Transverse colon (tissue), 4 donors: Measurements from ENCODE around the gene MOV10L1. TPM values are rescaled to one million over a fixed set of nuclear protein-coding genes. Genes with fewer than 3 reads are reported as not detected.

Source experiments
- DNase-seq: peaks from one replicate; pipeline ENCODE4 v3.0.0-alpha.2; 2019
- H3K27ac ChIP-seq, 4 donors: fragments of 200-600 bp; sonication (generic); 2 replicates each; pipeline ENCODE4 v1.5.1; 2016 to 2018; ENCODE audit warnings: inconsistent platforms in 4 of 4
- H3K27me3 ChIP-seq: fragments of 200-600 bp; sonication (generic); 2 replicates; pipeline ENCODE4 v1.5.1; 2017; ENCODE audit warnings: inconsistent platforms
- H3K36me3 ChIP-seq, 4 donors: fragments of 200-600 bp; sonication (generic); 2 replicates each; pipeline ENCODE4 v1.5.1; 2017 to 2019; ENCODE audit warnings: inconsistent platforms in 4 of 4
- H3K4me1 ChIP-seq, 4 donors: fragments of 200-600 bp; sonication (generic); 2 replicates each; pipeline ENCODE4 v1.5.1; 2017 to 2020; ENCODE audit warnings: inconsistent platforms in 4 of 4
- H3K4me3 ChIP-seq, 4 donors: fragments of 200-600 bp; sonication (generic); 1 replicate in 1 of 4; 2 replicates in 3 of 4; pipeline versions ENCODE4 v1.5.1 to v1.6.1; 2017 to 2019; ENCODE audit warnings: inconsistent platforms in 4 of 4
- H3K9me3 ChIP-seq, 2 donors: fragments of 200-600 bp; sonication (generic); 2 replicates each; pipeline ENCODE4 v1.5.1; 2017 to 2019; ENCODE audit warnings: inconsistent platforms in 2 of 2
- CTCF ChIP-seq, 5 experiments: fragments of 200-600 bp in 3 of 5; fragments of 450-650 bp in 2 of 5; sonication (generic) in 3 of 5; IDR thresholded peaks; 1 replicate in 2 of 5; 2 replicates in 3 of 5; pipeline ENCODE4 v1.5.1; 2016 to 2017; ENCODE audit warnings: antibody characterized with exemption in 5 of 5, inconsistent platforms in 3 of 5, mild to moderate bottlenecking in 2 of 5, moderate library complexity in 1 of 5
- EP300 ChIP-seq: sonication (generic); formaldehyde crosslinking; IDR thresholded peaks from one replicate; pipeline ENCODE4 v1.6.1; 2017; ENCODE audit warnings: antibody characterized with exemption, low read depth
- POLR2A ChIP-seq: fragments of 450-650 bp; IDR thresholded peaks from one replicate; pipeline ENCODE4 v1.6.1; 2016; ENCODE audit warnings: antibody characterized with exemption, mild to moderate bottlenecking, moderate library complexity
- POLR2AphosphoS5 ChIP-seq, 3 donors: sonication (generic); formaldehyde crosslinking; IDR thresholded peaks; one replicate each; pipeline ENCODE4 v1.6.1; 2016; ENCODE audit warnings: antibody characterized with exemption in 3 of 3
- WGBS, 2 donors: methylation state at CpG; one replicate each; pipeline ENCODE4 v1.1.5; 2018; ENCODE audit warnings: low coverage in 1 of 2; 5-methylcytosine and 5-hydroxymethylcytosine counted together
- in situ Hi-C, 4 donors: fragments of 200-750 bp; cut with MboI; loops; one replicate each; pipeline versions ENCODE4 v1.15.0 to v1.15.1; 2017; ENCODE audit warnings: low sequenced_read_pairs in 3 of 4, low pct_ligation_motif_present in 1 of 4, low pct_unique_long_range_greater_than_20kb in 1 of 4
- intact Hi-C: fragments of 100-400 bp; cut with DNase I; formaldehyde crosslinking; loops from one replicate; pipeline ENCODE4 v1.15.1; 2023; ENCODE audit warnings: low total_unique reads
- total RNA-seq, 4 donors: library from RNA; depleted of rRNA; stranded (reverse); fragments of >200 nt; gene quantifications; one replicate each; pipeline ENCODE4 v1.1.0, GENCODE V29; 2016

The MOV10L1 gene
- under 1 TPM in 3 of 4 donors, not detected in 1; 0.20 to 0.48 (median 0.41) TPM for total RNA-seq

GRCh38 chr22:50089682-50090411, at the start of gene MOV10L1:
TSS of gene MOV10L1 (plus strand) at chr22:50090006. CDS start at chr22:50090089, 83 bp downstream.
- Histone ChIP-seq H3K4me1 (no peaks in the 10 kb centered on the region), H3K27me3 (peaks cover 29% of the 10 kb centered on the region), H3K4me3 (no peak within 1 kb of the TSS), H3K27ac (no peak within 1 kb of the TSS), H3K9me3 (no peaks in the 10 kb centered on the region), H3K36me3 (no peaks in the 10 kb centered on the region)
- 53 to 67% methylated on average over 2 to 56 of the region's 83 CpGs for WGBS, 2 donors
- TF ChIP-seq EP300 (no peak), CTCF (IDR thresholded peaks at IDR 0.05) (no peak), POLR2A (no peak), POLR2AphosphoS5 (IDR thresholded peaks at IDR 0.05) (no peak)
- no peak for DNase-seq
- intact Hi-C loops (no loop called here), in situ Hi-C loops (no loop called here)

GRCh38 chr22:50040717-50041116, 49.1 kb upstream of the MOV10L1 start:
- no peaks in the 10 kb centered on the region for H3K4me1 ChIP-seq
- H3K4me3 ChIP-seq: no peak overlapping the region
- no peak for DNase-seq
- no peaks in the 10 kb centered on the region for H3K9me3 ChIP-seq
- H3K27me3 ChIP-seq: peaks cover 4% of the 10 kb centered on the region
- TF ChIP-seq POLR2AphosphoS5 (IDR thresholded peaks at IDR 0.05): no peak
- no peak for TF ChIP-seq POLR2A
- no peak for TF ChIP-seq CTCF (IDR thresholded peaks at IDR 0.05)
- TF ChIP-seq EP300: no peak
- H3K36me3 ChIP-seq: no peaks in the 10 kb centered on the region
- no peak overlapping the region for H3K27ac ChIP-seq
- in situ Hi-C loops (loop anchor here (25.0 kb wide), 1 partner anchor 278 kb away; no protein-coding TSS in a partner anchor), intact Hi-C loops (no loop called here)
- WGBS, 2 donors: 87 to 100% methylated on average over 1 to 7 of the region's 7 CpGs

- intact Hi-C loops (no loop called here), in situ Hi-C loops (loop anchor here (25.0 kb wide), 1 partner anchor 279 kb away; no protein-coding TSS in a partner anchor)
- DNase-seq: no peak
- H3K27me3 ChIP-seq: peaks cover 8% of the 10 kb centered on the region
- TF ChIP-seq EP300 (no peak), POLR2A (no peak), POLR2AphosphoS5 (IDR thresholded peaks at IDR 0.05) (no peak), CTCF (IDR thresholded peaks at IDR 0.05) (no peak)
- WGBS, 2 donors: 81% methylated on average over 17 of the region's 17 CpGs; no CpG with 5 or more reads in 1 of the 2 donors
- H3K4me1 ChIP-seq: no peaks in the 10 kb centered on the region
- H3K4me3 ChIP-seq: no peak overlapping the region
- H3K36me3 ChIP-seq: no peaks in the 10 kb centered on the region
- H3K27ac ChIP-seq: no peak overlapping the region
- no peaks in the 10 kb centered on the region for H3K9me3 ChIP-seq
Observed at GRCh38 chr22:50041361-50042065, 48.3 kb upstream of the MOV10L1 start.

- Histone ChIP-seq H3K27ac (no peak overlapping the region), H3K36me3 (no peaks in the 10 kb centered on the region), H3K4me1 (no peaks in the 10 kb centered on the region), H3K27me3 (peaks cover 18% of the 10 kb centered on the region), H3K4me3 (no peak overlapping the region), H3K9me3 (no peaks in the 10 kb centered on the region)
- WGBS, 2 donors: 56% methylated on average over 28 of the region's 30 CpGs; no CpG with 5 or more reads in 1 of the 2 donors
- intact Hi-C loops: no loop called here
- in situ Hi-C loops: loop anchor here (25.0 kb wide), 1 partner anchor 282 kb away; no protein-coding TSS in a partner anchor
- TF ChIP-seq EP300 (no peak), POLR2A (no peak), POLR2AphosphoS5 (IDR thresholded peaks at IDR 0.05) (no peak), CTCF (IDR thresholded peaks at IDR 0.05) (no peak)
- DNase-seq: no peak
Observed at GRCh38 chr22:50044485-50045118, 45.2 kb upstream of the MOV10L1 start.
